8988T (cell line): ENCODE data around the gene NPFFR2.
"Not testable (repeated sequence)": the region's sequence is repeated elsewhere in the genome, so short reads cannot be mapped to it uniquely, and the experiment has no call there.

Experiments
- DNase-seq: peaks from one replicate; pipeline ENCODE4 v3.0.0; 2011

The NPFFR2 gene

DNA sequence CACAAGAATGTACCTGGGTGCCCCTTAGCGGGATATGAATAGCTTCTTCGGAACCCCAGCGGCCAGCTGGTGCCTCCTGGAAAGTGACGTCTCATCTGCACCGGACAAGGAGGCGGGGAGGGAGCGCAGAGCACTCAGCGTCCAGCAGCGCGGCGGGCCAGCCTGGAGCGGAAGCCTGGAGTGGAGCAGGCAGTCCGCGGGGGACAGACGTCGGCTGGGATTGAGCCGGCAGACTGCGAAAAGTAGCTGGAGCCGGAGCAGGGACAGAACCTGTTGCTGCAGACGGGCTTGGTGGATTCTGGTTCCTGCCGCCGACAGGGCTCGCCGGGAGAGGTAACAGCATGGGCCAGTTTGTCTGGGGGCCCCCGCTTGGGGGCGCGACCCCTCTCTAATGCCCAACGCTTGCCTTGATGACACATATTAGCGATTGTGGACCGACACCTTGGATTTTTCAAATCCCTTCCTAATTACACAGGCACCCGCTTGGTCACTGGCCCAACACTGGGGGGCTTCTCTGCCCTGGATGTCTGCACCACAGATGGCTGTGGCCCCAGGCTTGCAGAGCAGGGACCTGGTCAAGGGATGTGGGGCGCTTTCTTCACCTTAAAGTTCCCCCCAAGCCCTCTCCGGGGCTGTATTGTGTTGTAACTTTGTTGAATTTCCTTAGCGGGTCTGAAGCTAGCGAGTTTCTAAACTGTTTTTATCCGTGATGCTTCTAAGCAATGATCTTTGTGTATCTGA is at the start of gene NPFFR2:
NPFFR2 (plus strand) TSS at position 133 of the 741 bp plus-strand sequence. CDS start 96,592 bp downstream, outside the sequence.
- DNase-seq: no peak

DNA sequence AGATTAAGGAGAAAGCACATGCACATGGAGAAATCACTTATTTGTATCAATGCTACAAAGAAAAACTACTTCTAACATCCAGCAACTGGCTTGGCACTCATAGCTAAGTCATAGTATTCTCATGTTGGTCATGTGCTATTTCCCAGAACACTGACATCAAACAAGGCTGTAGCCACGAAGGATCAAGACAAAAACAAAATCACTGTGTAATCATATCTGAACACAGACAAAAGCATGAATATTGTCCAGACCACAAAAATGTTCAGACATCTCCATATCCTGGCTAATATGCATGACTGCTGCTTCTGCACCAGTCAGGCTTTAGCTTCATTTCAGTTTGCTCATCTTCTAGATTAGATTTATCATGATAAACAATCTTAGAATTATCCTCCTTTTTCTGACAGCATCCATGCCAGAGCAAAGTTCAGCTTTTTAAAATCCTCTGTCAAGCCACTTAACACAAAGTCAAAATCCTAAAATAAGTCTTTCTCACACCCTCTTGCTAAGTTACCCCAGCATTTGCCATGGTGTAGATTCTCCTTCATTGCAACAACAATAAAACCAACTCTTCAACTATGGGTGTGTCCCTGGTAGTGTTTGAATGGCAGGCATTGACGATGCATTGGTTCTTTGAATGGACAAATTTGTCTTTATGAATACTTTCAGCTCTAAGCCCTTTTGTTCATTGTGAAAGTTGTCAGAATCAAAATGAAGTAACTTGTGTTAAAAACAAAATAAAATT is 39.1 kb upstream of the NPFFR2 start:
- DNase-seq: no peak

DNA sequence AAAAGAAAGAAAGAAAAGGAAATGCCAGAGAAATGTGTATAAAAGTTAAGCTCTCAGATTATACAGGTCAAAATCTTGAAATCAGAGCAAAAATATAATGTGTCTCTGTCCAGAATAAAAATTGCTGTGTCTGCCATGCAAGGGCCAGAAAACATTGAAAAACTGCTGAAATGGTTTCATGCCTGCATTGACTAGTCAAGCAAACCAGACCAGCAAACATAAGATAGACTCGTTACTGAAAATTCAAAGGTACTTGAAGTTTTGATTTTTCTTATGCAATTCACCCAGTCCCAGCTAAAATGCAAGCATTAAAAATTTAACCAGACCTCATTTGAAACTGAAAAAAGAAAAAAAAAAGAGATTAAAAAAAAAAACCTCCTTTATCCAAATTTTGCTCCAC is 37.2 kb upstream of the NPFFR2 start:
- no peak for DNase-seq

- no peak for DNase-seq
Observed at GRCh38 chr4:71995297-71995696, 36.5 kb upstream of the NPFFR2 start.

- DNase-seq: no peak
Observed at GRCh38 chr4:72006586-72006985, 25.2 kb upstream of the NPFFR2 start.

DNA sequence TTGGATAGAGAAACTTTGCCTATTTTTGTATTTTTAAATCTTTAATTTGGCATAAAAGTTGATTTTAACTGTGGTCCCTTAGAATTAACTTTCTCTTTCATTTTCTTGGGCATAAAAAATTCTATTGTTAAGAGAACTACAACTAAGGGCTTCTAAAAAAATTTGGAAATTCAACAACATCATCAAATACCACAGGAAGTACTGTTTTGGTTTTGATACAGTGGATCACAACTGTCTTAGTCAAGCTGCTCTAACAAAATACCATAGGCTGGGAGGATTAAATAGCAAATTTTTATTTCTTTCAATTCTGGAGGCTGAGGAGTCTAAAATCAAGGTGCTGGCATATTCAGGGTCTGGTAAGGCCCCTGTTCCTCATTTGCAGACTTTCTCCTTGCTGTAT is 19.9 kb upstream of the NPFFR2 start:
- no peak for DNase-seq

- DNase-seq: no peak
Observed at GRCh38 chr4:72016011-72016410, 15.8 kb upstream of the NPFFR2 start.

DNA sequence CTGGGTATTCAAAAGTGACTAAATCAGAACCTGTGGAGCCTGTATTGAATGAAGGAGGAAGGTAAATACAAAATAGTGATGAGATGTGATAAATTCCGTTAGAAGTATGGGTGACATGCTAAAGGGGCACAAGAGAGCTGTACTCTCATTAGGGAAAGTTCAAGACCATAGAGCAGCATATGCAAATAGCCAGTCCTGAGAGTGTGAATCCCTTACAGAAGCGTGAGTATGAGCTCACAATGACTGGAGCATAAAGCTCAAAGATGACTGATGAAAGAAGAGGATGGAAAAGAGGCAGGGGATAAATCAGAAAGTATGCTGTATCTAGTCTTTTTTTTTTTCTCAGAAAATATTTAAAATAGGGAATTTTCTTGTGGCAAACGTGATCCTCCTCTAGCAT is 12.1 kb upstream of the NPFFR2 start:
- DNase-seq: no peak

- DNase-seq: no peak
Observed at GRCh38 chr4:72022553-72022952, 9.2 kb upstream of the NPFFR2 start.

DNA sequence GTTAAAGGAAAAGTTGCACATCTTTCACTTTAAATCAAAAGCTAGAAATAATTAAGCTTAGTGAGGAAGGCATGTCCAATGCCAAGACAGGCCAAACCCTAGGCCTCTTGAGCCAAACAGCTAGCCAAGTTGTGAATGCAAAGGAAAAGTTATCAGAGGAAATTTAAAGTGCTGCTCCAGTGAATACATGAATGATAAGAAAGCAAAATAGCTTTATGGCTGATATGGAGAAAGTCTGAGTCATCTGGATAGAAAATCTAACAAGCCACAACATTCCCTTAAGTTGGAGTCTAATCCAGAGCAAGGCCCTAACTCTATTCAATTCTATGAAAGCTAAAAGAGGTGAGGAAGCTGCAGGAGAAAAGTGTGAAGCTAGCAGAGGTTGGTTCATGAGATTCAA is 23.8 kb downstream of the NPFFR2 start:
- no peak for DNase-seq

GRCh38 chr4:72063726-72064125 is 31.9 kb downstream of the NPFFR2 start:
- DNase-seq: no peak

- no peak for DNase-seq
Observed at GRCh38 chr4:72067051-72067450, 35.3 kb downstream of the NPFFR2 start.

- DNase-seq: no peak
Observed at GRCh38 chr4:72073816-72074215, 42.0 kb downstream of the NPFFR2 start.

DNA sequence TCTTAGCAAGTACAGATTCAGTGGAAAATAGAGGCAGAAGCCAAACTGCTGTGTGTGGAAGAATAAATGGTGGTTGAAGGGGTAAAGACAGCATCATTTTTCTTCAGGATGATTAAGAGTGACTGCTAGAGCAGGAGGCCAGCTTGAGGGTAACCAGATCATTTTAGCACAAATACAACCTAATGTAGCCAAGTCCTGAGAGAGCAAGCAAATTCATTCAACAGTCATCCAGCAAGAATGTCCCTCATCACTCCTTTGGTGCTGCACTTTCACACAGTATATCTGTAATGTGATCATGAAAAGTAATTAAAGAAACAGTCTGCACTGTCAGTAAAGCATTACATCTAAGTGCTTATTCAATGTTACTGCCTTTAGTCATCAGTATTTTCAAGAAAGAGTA is 44.8 kb downstream of the NPFFR2 start:
- DNase-seq: no peak

DNA sequence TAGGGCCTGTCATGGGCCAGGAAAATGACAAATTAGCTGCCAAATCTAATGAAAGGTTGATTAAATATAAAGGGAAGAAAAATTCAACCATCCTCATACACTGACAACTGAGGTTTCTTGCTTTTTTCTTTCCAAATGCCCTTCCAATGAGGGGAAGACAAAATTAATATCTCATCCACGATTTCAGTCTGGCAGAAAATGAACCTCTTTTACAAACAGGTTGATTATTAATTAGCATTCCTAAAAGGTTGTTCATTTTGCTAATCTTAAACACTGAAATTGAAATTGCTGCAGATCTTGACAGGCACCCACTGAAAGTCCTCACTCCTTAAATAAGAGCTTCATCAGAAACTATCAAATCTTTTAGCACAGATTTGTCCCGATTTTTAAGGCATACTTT is 45.5 kb downstream of the NPFFR2 start:
- no peak for DNase-seq

DNA sequence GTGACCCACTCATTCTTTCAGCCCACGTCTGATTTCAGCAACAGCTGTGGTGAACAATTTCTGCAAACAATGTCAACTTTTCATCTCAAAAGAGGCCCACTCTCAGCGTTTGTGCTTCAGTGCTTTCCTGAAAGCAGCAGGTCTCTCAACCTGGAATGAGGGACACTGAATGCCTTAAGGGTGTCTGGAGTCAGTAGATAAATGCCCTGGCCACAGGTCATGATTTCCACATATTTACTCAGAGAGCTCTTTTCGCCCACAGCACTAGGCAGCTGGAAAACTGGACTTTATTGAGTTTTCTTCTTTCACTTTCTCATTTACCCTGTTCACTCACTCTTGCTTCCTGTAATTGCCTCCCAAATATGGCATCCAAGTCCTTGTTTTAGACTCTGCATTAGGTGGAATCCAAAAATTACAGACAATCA is 52.8 kb downstream of the NPFFR2 start:
- DNase-seq: no peak

GRCh38 chr4:72090606-72091005 is 58.8 kb downstream of the NPFFR2 start:
- not testable (repeated sequence) for DNase-seq

GRCh38 chr4:72094059-72094797 is 62.4 kb downstream of the NPFFR2 start:
- DNase-seq: no peak

DNA sequence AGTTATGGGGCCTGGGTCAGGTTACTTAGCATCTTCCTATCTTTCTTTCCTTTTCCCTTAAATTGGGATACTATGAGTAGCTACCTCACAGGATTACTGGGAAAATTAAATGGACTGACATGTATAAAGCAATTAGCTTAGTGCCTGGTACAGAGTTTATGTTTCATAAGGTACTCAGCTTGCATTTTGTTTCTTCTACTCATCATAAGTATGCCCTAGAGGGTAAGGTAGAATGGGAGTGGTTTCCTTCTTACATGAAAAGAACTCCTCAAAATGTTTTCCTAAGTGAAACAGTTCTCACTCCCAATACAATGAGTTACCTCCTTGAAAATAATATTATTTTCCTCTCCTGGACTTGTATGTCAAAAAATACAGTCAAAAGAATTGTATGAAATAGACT is 75.7 kb downstream of the NPFFR2 start:
- DNase-seq: no peak

- no peak for DNase-seq
Observed at GRCh38 chr4:72109364-72109763, 77.6 kb downstream of the NPFFR2 start.

DNA sequence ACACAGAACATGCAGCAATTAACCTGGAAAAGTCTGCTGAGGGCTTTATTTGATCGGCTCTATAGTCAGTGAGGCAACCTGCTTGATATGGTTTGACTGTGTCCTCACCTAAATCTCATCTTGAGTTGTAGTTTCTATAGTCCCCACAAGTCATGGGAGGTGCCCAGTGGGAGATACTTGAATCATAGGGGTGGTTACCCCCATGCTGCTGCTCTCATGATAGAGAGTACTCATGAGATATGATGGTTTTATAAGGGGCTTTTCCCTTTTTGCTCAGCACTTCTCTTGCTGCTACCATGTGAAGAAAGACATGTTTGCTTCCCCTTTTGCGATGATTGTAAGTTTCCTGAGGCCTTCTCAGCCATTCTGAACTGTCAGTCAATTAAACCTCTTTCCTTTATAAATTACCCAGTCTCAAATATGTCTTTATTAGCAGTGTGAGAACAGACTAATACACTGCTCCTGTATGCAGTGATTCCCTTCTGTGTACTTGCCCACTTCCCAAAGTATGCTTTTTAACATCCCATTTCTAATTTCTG is 78.2 kb downstream of the NPFFR2 start:
- no peak for DNase-seq

- DNase-seq: no peak
Observed at GRCh38 chr4:72110886-72111285, 79.1 kb downstream of the NPFFR2 start.

GRCh38 chr4:72111863-72112262 is 80.1 kb downstream of the NPFFR2 start:
- no peak for DNase-seq
